NCI-H345 (cell line): ENCODE measurements around the gene ALK.

ENCODE experiments used
- DNase-seq: peaks from one replicate; lab custom pipeline; 2025; lab: John Stamatoyannopoulos, UW

ALK gene

DNA sequence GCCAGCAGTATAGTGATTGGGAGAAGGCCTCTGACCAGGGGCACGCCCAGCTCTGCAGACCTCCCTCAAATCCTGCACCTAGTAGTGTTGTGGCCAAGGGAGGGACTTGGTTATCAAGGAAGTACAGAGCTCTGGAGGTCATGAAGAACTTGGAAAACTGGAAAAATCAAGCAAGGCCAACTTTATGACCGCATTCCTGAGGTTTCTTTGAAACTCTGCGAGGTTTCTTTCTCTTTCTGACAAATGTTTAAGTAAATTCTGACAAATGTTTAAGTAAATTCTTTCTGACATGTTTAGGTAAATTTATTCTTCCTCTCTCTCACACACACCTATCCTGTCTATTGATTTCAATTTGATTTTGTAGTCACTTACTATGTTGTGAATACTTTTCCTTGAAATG is 775.2 kb downstream of the ALK start:
- no peak for DNase-seq

DNA sequence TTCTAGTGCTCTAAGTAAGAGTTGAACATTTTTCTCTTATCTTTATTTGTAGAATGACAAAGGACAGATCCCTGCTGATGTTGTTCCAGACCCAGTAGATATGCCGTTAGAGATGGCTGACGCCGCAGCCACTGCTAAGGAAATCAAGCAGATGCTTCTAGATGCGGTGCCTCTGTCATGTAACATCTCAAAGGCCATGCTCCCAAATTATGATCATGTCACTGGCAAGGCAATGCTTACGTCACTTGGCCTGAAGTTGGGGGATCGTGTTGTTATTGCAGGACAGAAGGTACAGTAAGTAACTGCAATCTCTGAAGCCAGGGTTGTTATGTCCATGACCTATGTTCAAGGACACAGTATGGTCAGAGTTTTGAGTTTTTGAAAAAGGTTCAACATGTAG is 777.7 kb downstream of the ALK start:
- no peak for DNase-seq
